Memory B cell (primary cell): ENCODE data around the gene USB1.

Experiments used
- ATAC-seq: fragments of 150-1000 bp; cut with Tn5 transposase; 2 replicates; pipeline ENCODE4 v1.10.0; 2021; ENCODE audit warnings: low read depth, mild to moderate bottlenecking, moderate library complexity
- DNase-seq, 2 donors: peaks; one replicate each; pipeline ENCODE4 v3.0.0; 2022; ENCODE audit warnings: low spot score in 2 of 2
- H3K27ac Mint-ChIP-seq: one replicate; pipeline ENCODE4 v1.8.0; 2022; ENCODE audit warnings: mild to moderate bottlenecking, moderate library complexity, mixed read lengths
- H3K27me3 Mint-ChIP-seq: one replicate; pipeline ENCODE4 v1.8.0; 2022; ENCODE audit warnings: mixed read lengths
- H3K36me3 Mint-ChIP-seq: one replicate; pipeline ENCODE4 v1.8.0; 2022; ENCODE audit warnings: mild to moderate bottlenecking, mixed read lengths
- H3K4me1 Mint-ChIP-seq: one replicate; pipeline ENCODE4 v1.8.0; 2022; ENCODE audit warnings: mixed read lengths
- H3K4me3 Mint-ChIP-seq: one replicate; pipeline ENCODE4 v1.8.0; 2022; ENCODE audit warnings: mild to moderate bottlenecking, moderate library complexity, mixed read lengths
- H3K9me3 Mint-ChIP-seq: one replicate; pipeline ENCODE4 v1.8.0; 2022; ENCODE audit warnings: mixed read lengths

USB1 gene

DNA sequence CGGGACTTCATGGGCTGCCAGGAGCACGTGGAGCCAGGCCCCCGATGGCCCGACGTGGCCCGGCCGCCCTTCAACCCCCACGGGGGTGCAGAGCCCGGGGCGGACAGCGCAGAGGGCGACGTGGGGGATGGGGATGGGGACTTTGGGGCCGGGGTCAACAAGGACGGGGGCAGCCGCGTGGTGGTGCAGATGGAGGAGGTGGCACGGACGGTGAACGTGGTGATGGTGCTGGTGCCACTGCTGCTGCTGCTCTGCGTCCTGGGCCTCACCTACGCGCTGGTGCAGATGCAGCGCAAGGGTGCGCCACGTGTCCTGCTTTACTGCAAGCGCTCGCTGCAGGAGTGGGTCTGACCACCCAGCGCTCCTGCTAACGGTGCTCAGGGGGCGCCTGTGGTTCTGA, 43.9 kb downstream of the USB1 start:
- Mint-ChIP-seq H3K4me3 (no peak overlapping the region), H3K27me3 (peaks cover 4% of the 10 kb centered on the region), H3K9me3 (no peaks in the 10 kb centered on the region), H3K4me1 (no peaks in the 10 kb centered on the region), H3K36me3 (no peaks in the 10 kb centered on the region), H3K27ac (no peak overlapping the region)
- DNase-seq, result no peak
- ATAC-seq, result no peak

DNA sequence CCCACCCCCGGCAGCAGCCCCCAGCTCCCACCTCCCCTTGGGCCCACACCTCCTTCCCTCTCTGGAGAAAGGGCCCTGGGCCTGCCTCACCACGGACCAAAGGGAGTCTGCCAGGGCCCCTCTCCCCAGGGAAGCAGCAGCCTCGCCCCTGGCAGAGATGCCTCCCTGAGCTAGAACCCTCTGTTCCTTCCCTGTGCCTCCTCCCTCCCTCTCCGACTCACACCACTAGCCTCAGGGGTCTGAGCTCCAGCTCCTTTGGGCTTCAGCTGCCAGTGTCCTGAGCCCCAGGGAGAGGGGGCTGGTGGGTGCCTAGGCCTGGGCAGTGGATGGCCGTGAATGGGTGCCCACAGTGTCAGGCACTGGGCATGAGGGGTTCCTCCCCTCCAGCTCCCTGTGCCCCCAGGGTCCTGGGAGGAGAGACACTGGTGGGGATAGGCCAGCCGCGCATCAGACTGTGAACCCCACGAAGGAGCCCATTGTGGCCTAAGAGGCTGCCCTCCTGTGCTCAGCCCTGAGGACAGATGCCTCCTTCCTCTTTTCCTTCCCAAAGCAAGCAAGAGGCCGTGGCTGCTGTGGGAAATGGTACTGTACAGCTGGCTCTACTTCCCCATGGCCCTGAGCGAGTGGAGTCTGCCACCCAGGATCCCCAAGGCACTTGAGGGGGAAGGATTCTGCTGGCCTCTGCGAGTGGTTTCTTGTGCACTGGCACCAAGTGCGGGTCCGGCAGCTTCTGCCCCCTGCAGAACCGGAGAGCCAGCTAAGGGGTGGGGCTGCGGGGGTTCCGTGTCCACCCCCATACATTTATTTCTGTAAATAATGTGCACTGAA, 45.1 kb downstream of the USB1 start:
- no peaks in the 10 kb centered on the region for H3K4me1 Mint-ChIP-seq
- H3K9me3 Mint-ChIP-seq, result peaks cover 5% of the 10 kb centered on the region
- DNase-seq, result no peak
- H3K36me3 Mint-ChIP-seq, result peaks cover 2% of the 10 kb centered on the region
- ATAC-seq, result no peak
- peaks cover 6% of the 10 kb centered on the region for H3K27me3 Mint-ChIP-seq
- no peak overlapping the region for H3K4me3 Mint-ChIP-seq
- H3K27ac Mint-ChIP-seq, result no peak overlapping the region

GRCh38 chr16:58046936-58047335, 45.7 kb downstream of the USB1 start:
- no peaks in the 10 kb centered on the region for H3K4me1 Mint-ChIP-seq
- no peak overlapping the region for H3K27ac Mint-ChIP-seq
- peaks cover 6% of the 10 kb centered on the region for H3K9me3 Mint-ChIP-seq
- peaks cover 2% of the 10 kb centered on the region for H3K36me3 Mint-ChIP-seq
- ATAC-seq, result no peak
- H3K27me3 Mint-ChIP-seq, result peaks cover 8% of the 10 kb centered on the region
- DNase-seq, result no peak
- H3K4me3 Mint-ChIP-seq, result no peak overlapping the region

DNA sequence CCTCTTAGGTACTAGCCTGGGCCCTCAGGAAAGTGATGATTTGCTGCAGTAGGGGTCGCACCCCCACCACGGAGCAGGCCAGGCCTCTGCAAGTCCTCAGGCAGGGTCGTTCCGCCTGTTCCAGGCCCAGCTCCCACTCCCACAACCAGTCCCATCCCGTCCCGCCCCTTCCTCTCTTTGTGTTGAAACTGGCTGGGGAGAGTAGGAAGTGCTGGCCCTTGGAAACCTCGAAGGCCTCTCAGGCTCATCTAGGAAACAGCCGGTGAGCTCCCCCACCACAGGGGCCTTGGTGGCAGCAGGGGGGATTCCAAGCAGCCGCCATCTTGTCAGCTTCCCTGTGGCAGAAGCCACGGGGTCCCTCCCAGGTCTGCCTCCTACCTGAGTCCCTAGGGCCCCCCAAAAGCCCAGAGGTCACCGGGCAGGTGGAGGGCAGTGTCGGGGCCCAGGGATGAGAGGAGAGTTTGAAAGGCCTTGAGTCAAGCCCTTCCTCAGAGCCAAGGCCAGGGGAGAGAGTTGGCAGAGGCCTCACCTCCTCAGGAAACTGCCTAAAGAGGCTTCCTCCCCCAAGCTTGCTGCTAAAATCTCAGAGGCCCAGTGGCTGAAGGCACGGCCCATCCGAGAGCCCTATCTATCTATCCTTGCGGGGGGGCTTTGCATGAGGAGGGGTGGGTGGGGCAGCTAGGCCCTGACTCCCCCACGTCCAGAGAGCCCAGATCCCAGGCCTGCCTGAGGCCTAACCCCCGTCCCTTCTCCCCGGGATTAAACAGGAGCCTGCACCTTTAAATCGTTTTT, 46.5 kb downstream of the USB1 start:
- Mint-ChIP-seq H3K27ac (no peak overlapping the region), H3K36me3 (peaks cover 2% of the 10 kb centered on the region), H3K4me1 (no peaks in the 10 kb centered on the region), H3K27me3 (peaks cover 10% of the 10 kb centered on the region), H3K9me3 (peaks cover 6% of the 10 kb centered on the region), H3K4me3 (no peak overlapping the region)
- DNase-seq (no peak), ATAC-seq (no peak)

DNA sequence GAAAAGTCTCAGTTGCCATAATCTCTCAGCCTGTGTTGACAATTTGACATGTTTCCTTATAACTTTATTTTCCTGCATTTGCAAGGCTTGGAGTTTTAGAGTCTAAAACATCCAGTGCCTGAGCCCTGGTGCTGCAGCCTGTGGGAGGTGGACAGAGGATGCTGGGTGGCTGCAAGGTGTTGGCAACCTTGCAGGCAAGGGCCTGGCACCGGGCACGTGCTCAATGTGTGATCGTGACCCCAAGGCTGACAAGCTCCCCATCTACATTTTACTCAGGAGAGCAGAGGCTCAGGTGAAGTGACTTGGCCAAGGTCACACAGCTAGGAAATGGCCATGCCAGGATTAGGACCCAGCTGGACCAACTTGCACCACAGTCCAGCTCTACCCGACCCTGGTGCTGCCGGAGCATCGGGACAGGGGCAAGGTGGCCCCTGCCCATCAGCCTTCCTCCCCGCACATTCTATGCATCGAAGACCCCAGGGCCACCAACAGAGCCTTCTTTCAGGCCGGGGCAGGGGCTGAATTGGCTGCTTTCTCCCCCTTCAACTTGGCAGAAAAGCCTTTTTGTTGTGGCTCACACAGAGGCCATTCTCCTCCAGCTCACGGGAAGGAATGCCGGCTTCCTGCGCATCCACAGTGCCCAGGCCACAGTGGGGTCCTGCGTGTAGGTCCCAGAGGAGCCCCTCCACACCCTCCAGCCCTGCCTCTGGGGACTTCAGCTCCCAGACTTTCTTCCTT, 47.5 kb downstream of the USB1 start:
- Mint-ChIP-seq H3K9me3 (peaks cover 6% of the 10 kb centered on the region), H3K36me3 (peaks cover 2% of the 10 kb centered on the region), H3K27ac (no peak overlapping the region), H3K4me3 (no peak overlapping the region), H3K4me1 (no peaks in the 10 kb centered on the region), H3K27me3 (peaks cover 10% of the 10 kb centered on the region)
- ATAC-seq (no peak), DNase-seq (no peak)

DNA sequence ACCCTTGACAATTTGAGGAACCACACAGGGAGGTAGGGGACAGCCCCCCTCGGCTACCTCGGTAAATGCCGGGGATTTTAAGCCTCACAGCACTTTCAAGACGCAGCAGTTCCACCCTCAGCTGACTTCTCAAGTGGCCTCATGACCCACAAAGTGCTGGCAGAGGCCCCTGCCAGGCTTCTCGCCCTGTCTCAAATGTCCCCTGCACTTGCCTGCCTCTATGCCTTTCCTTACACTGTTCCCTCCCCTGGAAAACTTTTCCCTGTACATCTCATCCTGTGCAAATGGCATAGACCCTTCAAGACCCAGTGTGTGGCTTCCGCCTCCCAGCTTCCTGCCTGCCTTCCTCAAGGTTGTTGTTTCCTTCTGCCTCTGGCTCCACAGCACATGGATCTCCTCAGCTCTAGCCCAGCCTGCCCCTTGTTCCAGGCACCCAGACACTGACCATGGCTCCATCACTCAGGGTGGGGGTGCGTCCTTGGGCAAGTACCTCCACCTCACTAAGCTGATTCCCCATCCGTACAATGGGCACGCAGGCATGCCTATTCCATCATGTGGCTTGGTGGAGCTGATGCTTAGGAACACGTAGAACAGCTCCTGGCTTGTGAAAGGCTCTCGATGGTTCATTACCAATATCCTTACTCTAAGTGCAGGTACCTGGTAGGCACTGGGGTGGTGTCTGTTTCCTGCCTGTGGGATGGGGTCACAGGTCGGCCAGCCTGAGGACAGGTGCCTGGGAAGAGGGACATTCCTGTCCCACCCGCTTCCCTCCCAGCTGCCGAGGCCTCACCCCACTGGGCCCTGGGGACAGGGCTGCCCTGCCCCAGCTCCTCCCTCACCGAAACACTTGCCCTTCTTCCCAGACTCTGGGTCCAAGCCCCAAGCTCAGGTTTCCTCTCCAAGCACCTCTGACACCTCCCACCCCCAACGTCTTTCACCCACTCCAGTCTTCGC, 48.3 kb downstream of the USB1 start:
- no peak overlapping the region for H3K27ac Mint-ChIP-seq
- no peak for DNase-seq
- no peaks in the 10 kb centered on the region for H3K4me1 Mint-ChIP-seq
- peaks cover 2% of the 10 kb centered on the region for H3K36me3 Mint-ChIP-seq
- H3K9me3 Mint-ChIP-seq, result peaks cover 6% of the 10 kb centered on the region
- no peak for ATAC-seq
- peaks cover 10% of the 10 kb centered on the region for H3K27me3 Mint-ChIP-seq
- H3K4me3 Mint-ChIP-seq, result no peak overlapping the region

- no peak for ATAC-seq
- no peak for DNase-seq
- no peak overlapping the region for H3K27ac Mint-ChIP-seq
- no peaks in the 10 kb centered on the region for H3K4me1 Mint-ChIP-seq
- peaks cover 6% of the 10 kb centered on the region for H3K9me3 Mint-ChIP-seq
- H3K4me3 Mint-ChIP-seq, result no peak overlapping the region
- peaks cover 13% of the 10 kb centered on the region for H3K27me3 Mint-ChIP-seq
- H3K36me3 Mint-ChIP-seq, result peaks cover 2% of the 10 kb centered on the region
These were observed 50.1 kb downstream of the USB1 start for GRCh38 chr16:58051296-58051695.

DNA sequence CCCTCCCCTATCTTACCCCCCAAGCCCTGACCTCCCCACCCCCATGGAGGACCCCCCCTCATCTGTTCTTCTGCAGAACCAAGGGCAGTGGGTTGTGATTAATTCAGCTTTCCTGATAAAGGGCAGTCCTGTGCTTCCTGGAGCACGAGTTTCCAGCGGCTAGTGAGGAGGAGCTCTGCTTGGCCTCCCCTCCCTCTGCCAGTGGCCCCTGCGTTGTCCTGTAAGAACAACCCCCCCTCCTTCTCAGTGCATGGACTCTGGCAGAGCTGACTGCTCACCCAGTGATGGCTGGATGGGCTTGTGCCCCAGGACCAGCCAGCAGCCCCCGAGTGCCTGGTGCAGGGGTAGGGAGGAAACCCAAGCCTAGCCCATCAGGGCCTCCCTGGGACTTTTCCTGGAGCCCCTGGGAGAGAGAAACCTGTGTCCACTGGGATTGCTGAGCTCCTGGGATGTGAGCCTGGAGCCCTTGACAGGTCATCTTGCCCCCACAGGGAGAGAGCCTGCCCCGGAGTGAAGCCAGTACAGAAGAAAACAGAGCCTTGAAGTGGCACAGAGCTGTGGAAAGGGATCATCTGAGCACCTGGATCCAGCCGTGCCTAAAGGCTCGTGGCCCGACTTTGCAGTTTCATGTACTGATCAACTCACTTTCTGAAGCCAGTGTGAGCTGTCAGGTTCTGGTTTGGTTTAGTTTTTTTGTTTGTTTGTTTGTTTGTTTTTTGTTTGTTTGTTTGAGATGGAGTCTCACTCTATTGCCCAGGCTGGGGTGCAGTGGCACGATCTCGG, 50.8 kb downstream of the USB1 start:
- ATAC-seq, result no peak
- Mint-ChIP-seq H3K4me1 (no peaks in the 10 kb centered on the region), H3K4me3 (no peak overlapping the region)

GRCh38 chr16:58053682-58054005, 52.4 kb downstream of the USB1 start:
- Mint-ChIP-seq H3K4me3 (no peak overlapping the region), H3K27me3 (peaks cover 13% of the 10 kb centered on the region), H3K9me3 (peaks cover 6% of the 10 kb centered on the region), H3K4me1 (no peaks in the 10 kb centered on the region), H3K36me3 (peaks cover 2% of the 10 kb centered on the region), H3K27ac (no peak overlapping the region)
- DNase-seq, result no peak
- no peak for ATAC-seq

More for the DNA sequence above, 50.8 kb downstream of the USB1 start:
- Mint-ChIP-seq H3K27ac (no peak overlapping the region), H3K36me3 (peaks cover 2% of the 10 kb centered on the region), H3K27me3 (peaks cover 13% of the 10 kb centered on the region), H3K9me3 (peaks cover 6% of the 10 kb centered on the region)
- DNase-seq, result no peak

DNA sequence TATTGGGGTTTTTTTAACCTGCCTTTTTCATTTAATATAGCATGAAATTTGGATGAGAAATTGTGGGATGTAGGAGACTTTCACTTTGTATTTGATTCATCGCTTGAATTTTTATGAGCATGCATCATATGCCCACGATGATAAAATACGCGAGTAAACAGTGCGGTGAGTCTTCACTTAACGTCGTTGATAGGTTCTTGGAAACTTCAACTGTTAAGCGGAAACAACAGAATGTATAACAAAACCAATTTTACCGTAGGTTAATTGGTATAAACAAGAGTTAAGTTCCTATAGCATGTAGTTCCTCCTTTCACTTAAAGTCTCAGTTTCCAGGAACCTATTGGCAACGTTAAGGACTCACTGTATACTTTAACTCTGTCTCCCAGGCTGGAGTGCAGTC, 53.1 kb downstream of the USB1 start:
- H3K27ac Mint-ChIP-seq, result no peak overlapping the region
- ATAC-seq, result no peak
- no peak for DNase-seq
- H3K27me3 Mint-ChIP-seq, result peaks cover 13% of the 10 kb centered on the region
- peaks cover 2% of the 10 kb centered on the region for H3K36me3 Mint-ChIP-seq
- peaks cover 6% of the 10 kb centered on the region for H3K9me3 Mint-ChIP-seq
- no peak overlapping the region for H3K4me3 Mint-ChIP-seq
- no peaks in the 10 kb centered on the region for H3K4me1 Mint-ChIP-seq

- H3K27ac Mint-ChIP-seq, result no peak overlapping the region
- ATAC-seq (no peak), DNase-seq (no peak)
- H3K4me1 Mint-ChIP-seq, result no peaks in the 10 kb centered on the region
- H3K9me3 Mint-ChIP-seq, result no peaks in the 10 kb centered on the region
- H3K36me3 Mint-ChIP-seq, result no peaks in the 10 kb centered on the region
- peaks cover 7% of the 10 kb centered on the region for H3K27me3 Mint-ChIP-seq
- no peak overlapping the region for H3K4me3 Mint-ChIP-seq
These were observed 55.4 kb downstream of the USB1 start for GRCh38 chr16:58056580-58056979.

DNA sequence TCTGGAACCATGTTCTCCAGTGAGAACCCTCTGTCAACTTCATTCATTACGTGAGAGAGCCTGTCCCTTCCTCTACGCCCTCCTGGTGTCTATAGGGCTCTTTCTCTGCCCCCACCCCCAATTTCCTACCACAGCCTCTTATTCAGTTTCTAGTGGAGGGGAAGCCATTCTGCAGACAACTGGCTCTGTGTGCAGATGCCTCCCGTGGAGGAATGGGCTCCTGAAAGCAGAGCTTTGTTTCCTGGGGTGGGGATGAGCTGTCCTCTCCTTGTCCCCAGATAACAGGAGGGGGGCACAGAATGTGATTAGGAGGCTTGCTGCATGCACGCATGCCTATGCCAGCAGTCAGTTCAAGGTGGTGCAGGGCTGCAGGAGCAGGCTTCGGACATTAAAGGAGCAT, 55.9 kb downstream of the USB1 start:
- H3K27ac Mint-ChIP-seq, result no peak overlapping the region
- ATAC-seq (no peak), DNase-seq (no peak)
- no peaks in the 10 kb centered on the region for H3K4me1 Mint-ChIP-seq
- H3K36me3 Mint-ChIP-seq, result no peaks in the 10 kb centered on the region
- no peaks in the 10 kb centered on the region for H3K9me3 Mint-ChIP-seq
- H3K27me3 Mint-ChIP-seq, result peaks cover 7% of the 10 kb centered on the region
- no peak overlapping the region for H3K4me3 Mint-ChIP-seq

DNA sequence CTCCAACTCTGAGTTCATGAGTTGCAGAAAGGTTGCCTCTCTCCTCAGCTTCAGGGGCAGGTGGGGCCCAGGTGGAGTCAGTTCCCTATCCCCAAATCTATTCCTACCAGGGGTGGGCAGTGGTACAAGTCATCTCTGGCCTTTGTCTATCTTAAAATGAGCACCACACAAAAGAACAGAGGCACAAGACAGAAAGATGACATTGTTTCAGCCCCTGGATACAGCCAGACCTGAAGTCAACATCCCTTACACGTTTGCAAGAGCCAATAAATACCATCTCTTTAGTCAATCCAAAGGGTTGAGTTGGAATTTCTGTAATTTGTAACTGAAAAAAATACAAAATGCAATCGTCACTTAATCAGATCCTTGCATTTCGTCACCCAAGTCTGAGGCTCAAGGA, 56.6 kb downstream of the USB1 start:
- Mint-ChIP-seq H3K27me3 (peaks cover 5% of the 10 kb centered on the region), H3K9me3 (no peaks in the 10 kb centered on the region), H3K4me3 (no peak overlapping the region), H3K27ac (no peak overlapping the region), H3K4me1 (no peaks in the 10 kb centered on the region), H3K36me3 (no peaks in the 10 kb centered on the region)
- ATAC-seq (no peak), DNase-seq (no peak)
